ENCODE data around the gene MRGPRF. TPM values are rescaled to one million over a fixed set of nuclear protein-coding genes. Genes with fewer than 3 reads are reported as not detected.

The MRGPRF gene
- total RNA-seq, 1 donor from 2014 or later: not detected

- intact Hi-C loops (cut with micrococcal nuclease): no loop called here
Observed at GRCh38 chr11:68990995-68991780, 21.9 kb downstream of the MRGPRF start.

- intact Hi-C loops (cut with micrococcal nuclease): no loop called here
Observed at GRCh38 chr11:68989936-68990606, 23.0 kb downstream of the MRGPRF start.

DNA sequence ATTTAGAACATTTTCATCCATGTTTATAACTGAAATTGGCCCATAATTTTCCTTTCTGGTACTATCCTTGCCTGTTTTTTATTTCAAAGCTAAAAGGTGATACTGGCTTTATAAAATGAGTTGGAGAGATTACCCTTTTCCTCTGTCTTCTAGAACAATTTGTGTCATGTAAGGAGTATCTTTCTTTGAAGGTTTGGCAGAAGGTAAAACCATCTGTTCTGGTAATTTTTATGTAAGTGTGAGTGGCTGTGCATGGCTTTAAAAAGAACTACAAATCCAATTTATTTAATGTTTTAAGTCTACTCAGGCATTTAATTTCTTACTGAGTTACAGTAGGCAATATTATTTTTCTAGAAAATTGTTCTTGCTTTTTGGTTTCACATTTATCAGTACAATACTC is 24.6 kb downstream of the MRGPRF start:
- intact Hi-C loops (cut with micrococcal nuclease): no loop called here

GRCh38 chr11:68987211-68987610 is 25.8 kb downstream of the MRGPRF start:
- intact Hi-C loops (cut with micrococcal nuclease): no loop called here

- intact Hi-C loops (cut with micrococcal nuclease): no loop called here
Observed at GRCh38 chr11:68983801-68984200, 29.2 kb downstream of the MRGPRF start.

DNA sequence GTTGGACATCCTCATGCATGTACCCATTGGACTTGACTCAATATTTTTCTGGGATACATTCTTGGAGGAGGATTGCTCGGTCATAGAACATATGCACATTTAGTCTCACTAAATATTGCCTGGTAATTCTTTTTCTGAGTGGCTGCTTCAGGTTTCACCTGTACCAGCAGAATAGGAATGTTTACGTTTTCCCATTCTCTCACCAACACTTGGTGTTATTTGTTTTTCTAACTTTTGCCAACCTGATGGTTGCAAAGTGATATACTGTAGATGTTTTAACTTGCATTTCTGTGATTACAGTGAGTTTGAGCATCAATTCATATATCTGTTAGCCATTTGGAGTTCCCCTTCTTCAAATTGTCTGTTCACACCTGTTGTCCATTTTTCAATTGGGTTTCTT is 30.9 kb downstream of the MRGPRF start:
- intact Hi-C loops (cut with micrococcal nuclease): no loop called here

DNA sequence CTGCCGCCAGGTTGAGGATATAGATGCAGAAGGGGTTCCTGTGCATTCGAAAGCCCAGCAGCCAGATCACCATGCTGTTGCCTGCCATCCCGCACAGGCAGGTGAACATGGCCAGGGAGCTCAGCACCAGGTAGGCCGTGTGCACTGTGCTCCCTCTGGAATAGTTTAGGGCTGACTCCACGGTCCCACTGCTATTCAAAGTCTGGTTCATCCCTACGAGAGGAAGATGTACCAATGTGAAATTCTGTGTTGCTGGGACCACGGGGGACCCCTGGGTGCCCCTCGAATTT is 32.3 kb downstream of the MRGPRF start, which contains the start of gene MRGPRD:
MRGPRD (minus strand) TSS at position 211 of the 290 bp plus-strand sequence; CDS start at position 211, 0 bp downstream.
- intact Hi-C loops (cut with micrococcal nuclease): no loop called here

- intact Hi-C loops (cut with micrococcal nuclease): no loop called here
Observed at GRCh38 chr11:68979931-68980775, 32.9 kb downstream of the MRGPRF start.

- intact Hi-C loops (cut with micrococcal nuclease): no loop called here
Observed at GRCh38 chr11:68978931-68979594, 34.0 kb downstream of the MRGPRF start.

- intact Hi-C loops (cut with micrococcal nuclease): no loop called here
Observed at GRCh38 chr11:68978626-68978930, 34.5 kb downstream of the MRGPRF start.

DNA sequence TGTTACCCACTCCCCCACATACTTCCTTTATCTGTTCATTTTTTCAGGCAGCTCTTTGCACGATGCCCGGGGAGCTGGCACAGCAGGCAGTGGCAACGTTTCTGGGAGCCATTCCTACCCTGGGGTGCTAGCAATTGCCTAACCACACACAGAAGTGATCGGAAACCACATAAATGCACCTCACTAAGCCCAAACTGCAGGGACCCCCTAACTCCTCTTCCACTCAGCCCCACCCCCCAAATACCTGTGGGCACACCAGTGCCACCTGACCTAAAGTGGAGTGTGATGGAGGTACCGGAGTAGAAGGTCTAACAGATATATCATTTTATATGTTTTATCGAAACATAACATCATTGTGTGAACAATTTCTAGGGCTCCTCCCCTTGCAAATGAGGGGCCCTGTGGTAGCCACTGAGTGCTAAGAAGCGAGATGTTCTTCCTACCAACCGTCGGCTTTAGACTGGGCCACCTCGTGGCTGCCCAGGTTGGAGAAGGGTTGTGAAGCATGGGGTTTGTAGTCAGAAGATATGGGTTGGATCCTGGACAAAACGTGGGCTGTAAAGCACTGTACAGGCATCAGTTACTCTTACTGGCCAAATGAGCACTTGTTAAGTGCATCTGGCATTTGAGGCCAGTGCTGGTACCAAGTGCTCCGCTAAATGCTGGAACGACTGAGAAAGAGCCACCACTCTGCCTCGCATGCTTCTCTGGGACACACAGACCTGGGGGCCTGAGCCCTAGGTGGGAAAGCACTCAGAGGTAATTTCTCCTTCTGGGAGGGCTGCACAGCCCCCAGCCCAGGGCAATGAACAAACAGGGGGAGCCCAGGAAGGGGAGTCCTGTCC is 35.0 kb downstream of the MRGPRF start:
- intact Hi-C loops (cut with micrococcal nuclease): no loop called here

DNA sequence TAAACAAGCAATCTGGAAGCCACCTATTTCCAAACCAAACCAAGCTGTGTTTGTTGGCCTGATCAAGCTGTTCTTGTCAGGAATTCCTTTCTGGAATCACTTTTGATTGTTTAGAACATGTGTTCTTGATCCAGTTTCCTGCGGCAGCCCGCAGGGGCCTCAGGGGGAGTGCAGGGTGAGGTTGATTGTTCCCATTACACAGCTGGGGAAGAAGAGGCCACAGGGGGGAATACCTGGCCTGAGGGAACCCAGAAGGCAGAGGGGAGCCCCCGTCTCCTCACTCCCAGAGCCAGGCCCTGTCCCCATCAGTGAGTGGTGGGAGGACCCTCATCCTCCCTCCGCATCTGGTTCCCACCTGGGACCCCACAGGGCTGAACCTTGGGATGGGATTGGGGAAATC is 36.5 kb downstream of the MRGPRF start:
- intact Hi-C loops (cut with micrococcal nuclease): no loop called here

GRCh38 chr11:68976095-68976494 is 37.0 kb downstream of the MRGPRF start:
- intact Hi-C loops (cut with micrococcal nuclease): no loop called here

- intact Hi-C loops (cut with micrococcal nuclease): loop anchor here (2.0 kb wide), 1 partner anchor 74 kb away; the partner anchor contains the start of gene TPCN2
Observed at GRCh38 chr11:68974421-68975194, 38.4 kb downstream of the MRGPRF start.

- intact Hi-C loops (cut with micrococcal nuclease): loop anchor here (2.0 kb wide), 1 partner anchor 75 kb away; the partner anchor contains the start of gene TPCN2
Observed at GRCh38 chr11:68973706-68974105, 39.3 kb downstream of the MRGPRF start.

DNA sequence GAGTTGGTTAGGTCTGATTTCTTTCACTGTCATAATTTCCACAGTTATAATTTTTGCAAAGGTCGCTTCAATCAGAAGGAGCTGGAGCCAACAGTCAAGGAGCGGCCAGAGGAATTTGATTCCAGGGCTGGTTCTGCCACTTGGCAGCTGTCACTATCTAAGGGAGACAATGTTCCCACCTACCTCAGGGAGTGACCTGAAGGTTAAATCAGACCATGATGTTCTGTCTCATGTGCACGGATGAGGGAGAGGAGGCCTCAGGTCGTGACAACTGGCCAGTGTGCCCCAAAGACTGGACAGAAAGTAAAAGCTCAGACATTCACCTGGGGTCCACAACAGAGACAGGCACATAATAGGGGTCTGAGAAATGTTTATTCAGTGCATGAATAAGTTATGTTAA is 39.8 kb downstream of the MRGPRF start:
- intact Hi-C loops (cut with micrococcal nuclease): no loop called here

DNA sequence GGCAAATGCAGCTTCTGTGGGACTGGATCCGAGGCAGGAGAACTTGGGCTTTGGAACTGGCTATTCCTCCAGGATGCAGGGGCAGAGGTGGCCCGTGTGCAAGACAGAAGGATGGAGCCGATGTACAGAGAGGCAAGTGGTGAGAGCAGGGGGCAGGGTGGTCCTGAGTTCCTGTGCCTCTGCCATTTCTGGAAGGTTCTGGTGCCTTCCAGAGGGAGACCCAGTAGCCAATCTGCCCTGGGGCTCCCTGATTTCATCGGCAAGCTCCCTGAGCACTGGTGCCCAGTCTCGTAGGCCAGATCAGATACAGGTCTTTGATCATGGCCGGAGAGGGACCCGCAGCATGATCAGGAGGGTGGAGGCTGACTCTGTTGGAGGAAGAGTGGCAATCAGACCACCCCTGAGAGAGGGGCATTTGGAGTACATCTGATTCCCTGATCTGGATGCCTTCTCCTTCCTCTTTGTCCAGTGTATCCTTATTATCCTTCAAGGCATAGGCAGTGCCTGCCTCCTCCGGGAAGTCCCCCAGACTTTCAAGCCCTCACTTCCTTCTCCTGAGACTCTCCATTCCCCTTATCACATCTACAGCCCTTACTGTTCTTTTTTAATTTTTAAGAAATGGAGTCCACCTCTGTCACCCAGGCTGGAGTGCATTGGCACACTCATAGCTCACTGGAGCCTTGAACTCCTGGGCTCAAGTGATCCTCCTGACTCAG is 42.0 kb downstream of the MRGPRF start:
- intact Hi-C loops (cut with micrococcal nuclease): no loop called here

- intact Hi-C loops (cut with micrococcal nuclease): no loop called here
Observed at GRCh38 chr11:68969386-68969785, 43.7 kb downstream of the MRGPRF start.

All from T-helper 1 cell treated with Interleukin-12 subunit alpha and Interleukin-12 subunit beta and Interleukin-4 antibody, amounts not matched to agents 30 ng/mL and 1 ng/mL, for 36 hours (primary cell).